Measurements from ENCODE around the gene MCHR2. TPM values are rescaled to one million over a fixed set of nuclear protein-coding genes. Genes with fewer than 3 reads are reported as not detected.

The MCHR2 gene
- total RNA-seq, 1 experiment from 2014 or later: not detected

DNA sequence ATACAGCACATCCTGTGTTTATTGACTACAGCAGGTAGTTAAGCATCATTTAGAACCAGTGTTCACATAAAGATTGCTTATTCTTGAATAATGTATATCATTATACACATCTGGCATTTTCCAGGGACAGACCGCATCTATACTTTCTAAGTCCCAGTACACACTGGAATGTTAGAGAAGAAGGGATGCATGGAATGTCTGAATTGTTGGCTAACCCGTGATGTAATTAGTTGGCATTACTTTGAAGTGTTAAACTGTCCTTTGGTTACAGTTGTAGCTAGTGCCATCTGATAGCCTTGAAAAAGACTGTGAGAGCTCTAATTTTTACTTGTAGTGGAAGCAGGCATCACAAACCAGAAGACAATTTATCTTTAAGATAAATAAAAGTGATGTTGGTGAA is 29.8 kb upstream of the MCHR2 start:
- intact Hi-C loops (cut with micrococcal nuclease; ENCODE audit: unreplicated experiment): no loop called here
- no peak overlapping the region for H3K4me3 ChIP-seq (ENCODE audit: low read depth, low read length, poor library complexity, severe bottlenecking)
- H3K4me1 ChIP-seq (ENCODE audit: insufficient read depth, low read length, poor library complexity, severe bottlenecking): no peaks in the 10 kb centered on the region
- H3K27ac ChIP-seq (ENCODE audit: low read depth, low read length, poor library complexity, severe bottlenecking): no peak overlapping the region
- no peaks in the 10 kb centered on the region for H3K9me3 ChIP-seq (ENCODE audit: low read depth, low read length, poor library complexity, severe bottlenecking)
- ChIA-PET CTCF (no interaction called here), POLR2A (ENCODE audit: low non-redundant PET) (no interaction called here)
- TF ChIP-seq EZH2 (IDR thresholded peaks at IDR 0.05; ENCODE audit: borderline replicate concordance, low read depth, low read length, poor library complexity, severe bottlenecking) (no peak), CTCF (conservative IDR thresholded peaks at IDR 0.05; ENCODE audit: low read depth, low read length) (no peak)
- H3K27me3 ChIP-seq (replicated peaks; ENCODE audit: insufficient read depth, low read depth, low read length, poor library complexity): no peaks in the 10 kb centered on the region
- no TSS peak for BruUV-seq (replicated peaks)
- DNase-seq (ENCODE audit: low spot score): no peak
- no peaks in the 10 kb centered on the region for H3K36me3 ChIP-seq (ENCODE audit: insufficient read depth, low read length, poor library complexity, severe bottlenecking)

- BruUV-seq (replicated peaks): no TSS peak
- POLR2A ChIA-PET (ENCODE audit: low non-redundant PET): no interaction called here
- Histone ChIP-seq H3K36me3 (ENCODE audit: insufficient read depth, low read length, poor library complexity, severe bottlenecking) (no peaks in the 10 kb centered on the region), H3K4me3 (ENCODE audit: low read depth, low read length, poor library complexity, severe bottlenecking) (no peak overlapping the region), H3K27ac (ENCODE audit: low read depth, low read length, poor library complexity, severe bottlenecking) (no peak overlapping the region), H3K27me3 (replicated peaks; ENCODE audit: insufficient read depth, low read depth, low read length, poor library complexity) (no peaks in the 10 kb centered on the region), H3K4me1 (ENCODE audit: insufficient read depth, low read length, poor library complexity, severe bottlenecking) (no peaks in the 10 kb centered on the region), H3K9me3 (ENCODE audit: low read depth, low read length, poor library complexity, severe bottlenecking) (no peaks in the 10 kb centered on the region)
- intact Hi-C loops (cut with micrococcal nuclease; ENCODE audit: unreplicated experiment): no loop called here
- no peak for DNase-seq (ENCODE audit: low spot score)
- TF ChIP-seq CTCF (conservative IDR thresholded peaks at IDR 0.05; ENCODE audit: low read depth, low read length) (no peak), EZH2 (IDR thresholded peaks at IDR 0.05; ENCODE audit: borderline replicate concordance, low read depth, low read length, poor library complexity, severe bottlenecking) (no peak)
- CTCF ChIA-PET: no interaction called here
These were observed 28.8 kb upstream of the MCHR2 start for GRCh38 chr6:100022847-100023246.

DNA sequence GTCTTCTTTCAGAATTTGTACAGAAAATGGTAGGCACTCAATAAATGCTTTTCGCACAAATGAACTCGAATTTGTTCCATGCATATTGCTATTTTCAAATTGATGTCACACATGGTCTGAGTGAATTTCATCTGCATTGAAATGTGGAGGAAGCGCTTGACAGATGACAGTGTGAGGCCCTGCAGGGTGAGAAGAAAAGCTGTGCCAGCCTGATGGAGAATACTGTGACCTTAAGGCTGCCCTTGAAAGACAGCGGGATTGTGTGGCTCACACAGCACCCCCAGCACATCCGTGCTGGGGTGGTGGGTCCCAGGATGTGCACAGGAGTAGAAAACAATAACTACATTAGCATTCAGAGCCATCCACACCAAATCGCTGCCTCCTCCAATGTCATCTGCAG is 14.8 kb upstream of the MCHR2 start:
- Histone ChIP-seq H3K36me3 (ENCODE audit: insufficient read depth, low read length, poor library complexity, severe bottlenecking) (no peaks in the 10 kb centered on the region), H3K27ac (ENCODE audit: low read depth, low read length, poor library complexity, severe bottlenecking) (no peak overlapping the region), H3K9me3 (ENCODE audit: low read depth, low read length, poor library complexity, severe bottlenecking) (no peaks in the 10 kb centered on the region), H3K4me1 (ENCODE audit: insufficient read depth, low read length, poor library complexity, severe bottlenecking) (no peaks in the 10 kb centered on the region), H3K27me3 (replicated peaks; ENCODE audit: insufficient read depth, low read depth, low read length, poor library complexity) (peaks cover 7% of the 10 kb centered on the region), H3K4me3 (ENCODE audit: low read depth, low read length, poor library complexity, severe bottlenecking) (no peak overlapping the region)
- ChIA-PET CTCF (no interaction called here), POLR2A (ENCODE audit: low non-redundant PET) (no interaction called here)
- DNase-seq (ENCODE audit: low spot score): no peak
- TF ChIP-seq CTCF (conservative IDR thresholded peaks at IDR 0.05; ENCODE audit: low read depth, low read length): no peak
- TF ChIP-seq EZH2 (IDR thresholded peaks at IDR 0.05; ENCODE audit: borderline replicate concordance, low read depth, low read length, poor library complexity, severe bottlenecking): no peak
- intact Hi-C loops (cut with micrococcal nuclease; ENCODE audit: unreplicated experiment): no loop called here
- no TSS peak for BruUV-seq (replicated peaks)

Measured in A673 (cell line).